Stimulated activated memory B cell treated with anti-CD40 and anti-IgM and Interleukin-4, amounts not matched to agents 10 μg/mL and 1 μg/mL and 100 μg/mL, for 72 hours (primary cell): Measurements from ENCODE around the gene PDE9A.
"Not testable (repeated sequence)": the region's sequence is repeated elsewhere in the genome, so short reads cannot be mapped to it uniquely, and the experiment has no call there.

Source experiments
- ATAC-seq: fragments of 150-1000 bp; cut with Tn5 transposase; 2 replicates; pipeline ENCODE4 v1.10.0; 2021
- H3K27ac Mint-ChIP-seq: one replicate; pipeline ENCODE4 v1.8.0; 2022; ENCODE audit warnings: mild to moderate bottlenecking, mixed read lengths
- H3K27me3 Mint-ChIP-seq: one replicate; pipeline ENCODE4 v1.8.0; 2022; ENCODE audit warnings: mixed read lengths
- H3K36me3 Mint-ChIP-seq: one replicate; pipeline ENCODE4 v1.8.0; 2022; ENCODE audit warnings: mixed read lengths
- H3K4me1 Mint-ChIP-seq: one replicate; pipeline ENCODE4 v1.8.0; 2022; ENCODE audit warnings: mixed read lengths
- H3K4me3 Mint-ChIP-seq: one replicate; pipeline ENCODE4 v1.8.0; 2022; ENCODE audit warnings: mild to moderate bottlenecking, moderate library complexity, mixed read lengths
- H3K9me3 Mint-ChIP-seq: one replicate; pipeline ENCODE4 v1.8.0; 2022; ENCODE audit warnings: mixed read lengths

Gene PDE9A

GRCh38 chr21:42807938-42808613, 154.7 kb downstream of the PDE9A start:
- ATAC-seq: no peak
- H3K36me3 Mint-ChIP-seq: no peaks in the 10 kb centered on the region

GRCh38 chr21:42809171-42809570, 155.8 kb downstream of the PDE9A start:
- H3K27ac Mint-ChIP-seq: no peak overlapping the region
- H3K36me3 Mint-ChIP-seq: no peaks in the 10 kb centered on the region
- peaks cover 18% of the 10 kb centered on the region for H3K27me3 Mint-ChIP-seq
- no peaks in the 10 kb centered on the region for H3K9me3 Mint-ChIP-seq
- H3K4me3 Mint-ChIP-seq: no peak overlapping the region
- ATAC-seq: no peak
- no peaks in the 10 kb centered on the region for H3K4me1 Mint-ChIP-seq

More at GRCh38 chr21:42807938-42808613, 154.7 kb downstream of the PDE9A start:
- Mint-ChIP-seq H3K27ac (no peak overlapping the region), H3K27me3 (peaks cover 18% of the 10 kb centered on the region), H3K9me3 (no peaks in the 10 kb centered on the region), H3K4me3 (no peak overlapping the region), H3K4me1 (no peaks in the 10 kb centered on the region)

- Mint-ChIP-seq H3K36me3 (no peaks in the 10 kb centered on the region), H3K27ac (no peak overlapping the region), H3K9me3 (no peaks in the 10 kb centered on the region), H3K4me3 (no peak overlapping the region), H3K27me3 (peaks cover 18% of the 10 kb centered on the region), H3K4me1 (no peaks in the 10 kb centered on the region)
- ATAC-seq: no peak
These were observed 156.4 kb downstream of the PDE9A start for GRCh38 chr21:42809577-42810475.

- Mint-ChIP-seq H3K36me3 (no peaks in the 10 kb centered on the region), H3K27me3 (peaks cover 18% of the 10 kb centered on the region), H3K27ac (no peak overlapping the region), H3K4me1 (no peaks in the 10 kb centered on the region), H3K4me3 (no peak overlapping the region), H3K9me3 (no peaks in the 10 kb centered on the region)
- ATAC-seq: no peak
These were observed 158.5 kb downstream of the PDE9A start for GRCh38 chr21:42811960-42812359.

GRCh38 chr21:42812528-42813241, 159.3 kb downstream of the PDE9A start:
- H3K27ac Mint-ChIP-seq, H3K36me3 Mint-ChIP-seq, H3K4me3 Mint-ChIP-seq, H3K4me1 Mint-ChIP-seq, ATAC-seq, H3K9me3 Mint-ChIP-seq: not testable (repeated sequence)
- H3K27me3 Mint-ChIP-seq: peaks cover 23% of the 10 kb centered on the region

- H3K27ac Mint-ChIP-seq: no peak overlapping the region
- no peak overlapping the region for H3K4me3 Mint-ChIP-seq
- ATAC-seq: no peak
- H3K9me3 Mint-ChIP-seq: no peaks in the 10 kb centered on the region
- no peaks in the 10 kb centered on the region for H3K4me1 Mint-ChIP-seq
- H3K27me3 Mint-ChIP-seq: peaks cover 27% of the 10 kb centered on the region
- no peaks in the 10 kb centered on the region for H3K36me3 Mint-ChIP-seq
These were observed 161.8 kb downstream of the PDE9A start for GRCh38 chr21:42815217-42815616.

GRCh38 chr21:42818328-42818749, 164.9 kb downstream of the PDE9A start:
- Mint-ChIP-seq H3K4me1 (no peaks in the 10 kb centered on the region), H3K27ac (no peak overlapping the region), H3K27me3 (peaks cover 24% of the 10 kb centered on the region), H3K4me3 (no peak overlapping the region), H3K36me3 (no peaks in the 10 kb centered on the region), H3K9me3 (no peaks in the 10 kb centered on the region)
- no peak for ATAC-seq

- H3K27ac Mint-ChIP-seq: no peak overlapping the region
These were observed 166.6 kb downstream of the PDE9A start for GRCh38 chr21:42819861-42820615.

GRCh38 chr21:42820616-42821465, 167.4 kb downstream of the PDE9A start:
- H3K9me3 Mint-ChIP-seq: no peaks in the 10 kb centered on the region
- no peaks in the 10 kb centered on the region for H3K36me3 Mint-ChIP-seq
- no peak overlapping the region for H3K27ac Mint-ChIP-seq
- ATAC-seq: no peak
- no peaks in the 10 kb centered on the region for H3K4me1 Mint-ChIP-seq
- peaks cover 42% of the 10 kb centered on the region for H3K27me3 Mint-ChIP-seq
- H3K4me3 Mint-ChIP-seq: no peak overlapping the region

More at GRCh38 chr21:42819861-42820615, 166.6 kb downstream of the PDE9A start:
- ATAC-seq: no peak
- no peaks in the 10 kb centered on the region for H3K9me3 Mint-ChIP-seq
- H3K36me3 Mint-ChIP-seq: no peaks in the 10 kb centered on the region
- no peaks in the 10 kb centered on the region for H3K4me1 Mint-ChIP-seq
- peaks cover 34% of the 10 kb centered on the region for H3K27me3 Mint-ChIP-seq
- H3K4me3 Mint-ChIP-seq: no peak overlapping the region
